ENCODE measurements around the gene ERC1. TPM values are rescaled to one million over a fixed set of nuclear protein-coding genes. Genes with fewer than 3 reads are reported as not detected.

The ERC1 gene
- total and polyA plus RNA-seq, 12 donors, result 6.5 to 67.5 (median 47.5) TPM

DNA sequence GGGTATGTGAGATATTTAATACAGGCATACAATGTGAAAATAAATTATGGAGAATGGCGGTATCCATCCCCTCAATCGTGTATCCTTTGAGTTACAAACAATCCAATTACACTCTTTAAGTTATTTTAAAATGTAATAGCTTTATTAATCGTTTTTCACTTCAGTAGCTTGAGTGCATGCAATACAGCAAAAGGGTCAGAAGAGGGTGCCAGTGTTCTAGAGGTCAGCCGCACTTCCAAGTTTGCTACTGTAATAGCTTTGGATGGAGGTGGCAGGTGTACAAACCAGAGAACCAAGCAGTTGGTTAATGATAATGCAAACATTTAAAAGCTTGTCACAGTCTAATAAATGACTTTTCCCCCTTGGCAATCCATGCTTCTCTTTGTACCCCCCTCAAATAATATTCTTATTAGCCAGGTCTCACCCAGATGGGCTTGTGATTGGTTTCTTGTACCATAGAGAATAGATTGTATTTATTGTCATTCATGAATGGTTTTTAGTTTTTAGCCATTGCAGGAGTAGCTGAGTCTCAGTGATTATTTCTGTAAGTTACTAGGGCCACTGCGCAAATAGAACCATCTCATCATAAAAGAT, 127.0 kb downstream of the ERC1 start:
- Histone ChIP-seq H3K9me3 (no peaks in the 10 kb centered on the region), H3K4me3 (no peak overlapping the region), H3K27me3 (no peaks in the 10 kb centered on the region), H3K4me1 (peaks cover 0 to 3% (median 0%) of the 10 kb centered on the region in 9 donors), H3K36me3 (peaks cover 0 to 49% (median 0%) of the 10 kb centered on the region in 9 donors), H3K27ac (no peak overlapping the region)
- ATAC-seq (peak in 6 of 8 donors; percentile 25 to 71 (median 63)), DNase-seq (peak; percentile 22 to 70)
- 20 to 25% methylated on average over 5 of the region's 5 CpGs for WGBS, 2 donors
- intact Hi-C loops (cut with DNase I), result loop anchor here (1.0 to 5.0 kb wide), 3 partner anchors 464 to 465 kb away; no protein-coding TSS in a partner anchor
- TF ChIP-seq, protein P1, sequence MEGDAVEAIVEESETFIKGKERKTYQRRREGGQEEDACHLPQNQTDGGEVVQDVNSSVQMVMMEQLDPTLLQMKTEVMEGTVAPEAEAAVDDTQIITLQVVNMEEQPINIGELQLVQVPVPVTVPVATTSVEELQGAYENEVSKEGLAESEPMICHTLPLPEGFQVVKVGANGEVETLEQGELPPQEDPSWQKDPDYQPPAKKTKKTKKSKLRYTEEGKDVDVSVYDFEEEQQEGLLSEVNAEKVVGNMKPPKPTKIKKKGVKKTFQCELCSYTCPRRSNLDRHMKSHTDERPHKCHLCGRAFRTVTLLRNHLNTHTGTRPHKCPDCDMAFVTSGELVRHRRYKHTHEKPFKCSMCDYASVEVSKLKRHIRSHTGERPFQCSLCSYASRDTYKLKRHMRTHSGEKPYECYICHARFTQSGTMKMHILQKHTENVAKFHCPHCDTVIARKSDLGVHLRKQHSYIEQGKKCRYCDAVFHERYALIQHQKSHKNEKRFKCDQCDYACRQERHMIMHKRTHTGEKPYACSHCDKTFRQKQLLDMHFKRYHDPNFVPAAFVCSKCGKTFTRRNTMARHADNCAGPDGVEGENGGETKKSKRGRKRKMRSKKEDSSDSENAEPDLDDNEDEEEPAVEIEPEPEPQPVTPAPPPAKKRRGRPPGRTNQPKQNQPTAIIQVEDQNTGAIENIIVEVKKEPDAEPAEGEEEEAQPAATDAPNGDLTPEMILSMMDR (IDR thresholded peaks at IDR 0.05), result peak; percentile 78 to 97 (median 96)

- Histone ChIP-seq H3K27ac (no peak overlapping the region), H3K9me3 (no peaks in the 10 kb centered on the region), H3K27me3 (no peaks in the 10 kb centered on the region), H3K4me3 (no peak overlapping the region), H3K36me3 (peaks cover 0 to 23% (median 0%) of the 10 kb centered on the region in 9 donors), H3K4me1 (peaks cover 0 to 3% (median 0%) of the 10 kb centered on the region in 9 donors)
- DNase-seq (no peak), ATAC-seq (peak in 1 of 8 donors; percentile 24)
- intact Hi-C loops (cut with DNase I), result no loop called here
- 70 to 80% methylated on average over 3 of the region's 3 CpGs for WGBS, 2 donors
- TF ChIP-seq, protein P1 (IDR thresholded peaks at IDR 0.05), result no peak
Measured at GRCh38 chr12:1122786-1123185, 131.8 kb downstream of the ERC1 start.

GRCh38 chr12:1126091-1126490, 135.1 kb downstream of the ERC1 start:
- DNase-seq (no peak), ATAC-seq (no peak)
- Histone ChIP-seq H3K27ac (no peak overlapping the region), H3K27me3 (no peaks in the 10 kb centered on the region), H3K36me3 (peaks cover 0 to 9% (median 0%) of the 10 kb centered on the region in 9 donors), H3K9me3 (no peaks in the 10 kb centered on the region), H3K4me3 (no peak overlapping the region), H3K4me1 (peaks cover 0 to 7% (median 0%) of the 10 kb centered on the region in 9 donors)
- 94 to 97% methylated on average over 2 of the region's 2 CpGs for WGBS, 2 donors
- intact Hi-C loops (cut with DNase I), result no loop called here
- TF ChIP-seq, protein P1 (IDR thresholded peaks at IDR 0.05), result no peak

DNA sequence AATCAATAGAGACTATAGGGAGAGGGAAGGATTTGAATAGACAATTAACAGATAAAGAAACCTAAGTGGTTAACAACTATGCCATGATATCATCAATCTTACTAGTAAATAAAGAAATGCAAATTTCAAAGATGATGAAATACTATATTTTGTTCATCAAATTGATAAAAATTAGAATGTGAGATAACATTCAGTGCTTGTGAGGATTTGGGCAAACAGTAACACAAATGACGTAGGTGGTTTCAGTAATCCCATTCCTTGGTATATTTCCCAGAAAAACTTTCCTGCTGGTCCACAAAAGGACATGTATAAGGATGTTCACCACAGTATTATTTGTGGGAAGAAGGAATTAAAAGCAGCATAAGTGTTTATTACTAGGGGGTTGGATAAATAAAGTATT, 136.0 kb downstream of the ERC1 start:
- Histone ChIP-seq H3K4me3 (no peak overlapping the region), H3K27me3 (no peaks in the 10 kb centered on the region), H3K4me1 (peaks cover 0 to 7% (median 3%) of the 10 kb centered on the region in 9 donors), H3K9me3 (no peaks in the 10 kb centered on the region), H3K36me3 (peaks cover 0 to 8% (median 0%) of the 10 kb centered on the region in 9 donors), H3K27ac (no peak overlapping the region)
- WGBS, 2 donors, result 95 to 100% methylated on average over 1 of the region's 1 CpG
- ATAC-seq (no peak), DNase-seq (no peak)
- intact Hi-C loops (cut with DNase I), result no loop called here
- TF ChIP-seq, protein P1 (IDR thresholded peaks at IDR 0.05), result no peak

Measured in heart right ventricle (tissue), 16 donors.